GM19025 (cell line): Measurements from ENCODE around the gene SHANK1.
"Not testable (repeated sequence)": the region's sequence is repeated elsewhere in the genome, so short reads cannot be mapped to it uniquely, and the experiment has no call there.

Source experiments
- ATAC-seq: cut with Tn5 transposase; IDR thresholded peaks from one replicate; pipeline ENCODE4 v1.9.1; 2021; ENCODE audit warnings: mild to moderate bottlenecking, low read depth, moderate library complexity; ENCODE audit not compliant: unreplicated experiment

Gene SHANK1

GRCh38 chr19:50644315-50644915 lies 75.2 kb downstream of the SHANK1 start:
- no peak for ATAC-seq

GRCh38 chr19:50640368-50640767 lies 79.2 kb downstream of the SHANK1 start:
- no peak for ATAC-seq

DNA sequence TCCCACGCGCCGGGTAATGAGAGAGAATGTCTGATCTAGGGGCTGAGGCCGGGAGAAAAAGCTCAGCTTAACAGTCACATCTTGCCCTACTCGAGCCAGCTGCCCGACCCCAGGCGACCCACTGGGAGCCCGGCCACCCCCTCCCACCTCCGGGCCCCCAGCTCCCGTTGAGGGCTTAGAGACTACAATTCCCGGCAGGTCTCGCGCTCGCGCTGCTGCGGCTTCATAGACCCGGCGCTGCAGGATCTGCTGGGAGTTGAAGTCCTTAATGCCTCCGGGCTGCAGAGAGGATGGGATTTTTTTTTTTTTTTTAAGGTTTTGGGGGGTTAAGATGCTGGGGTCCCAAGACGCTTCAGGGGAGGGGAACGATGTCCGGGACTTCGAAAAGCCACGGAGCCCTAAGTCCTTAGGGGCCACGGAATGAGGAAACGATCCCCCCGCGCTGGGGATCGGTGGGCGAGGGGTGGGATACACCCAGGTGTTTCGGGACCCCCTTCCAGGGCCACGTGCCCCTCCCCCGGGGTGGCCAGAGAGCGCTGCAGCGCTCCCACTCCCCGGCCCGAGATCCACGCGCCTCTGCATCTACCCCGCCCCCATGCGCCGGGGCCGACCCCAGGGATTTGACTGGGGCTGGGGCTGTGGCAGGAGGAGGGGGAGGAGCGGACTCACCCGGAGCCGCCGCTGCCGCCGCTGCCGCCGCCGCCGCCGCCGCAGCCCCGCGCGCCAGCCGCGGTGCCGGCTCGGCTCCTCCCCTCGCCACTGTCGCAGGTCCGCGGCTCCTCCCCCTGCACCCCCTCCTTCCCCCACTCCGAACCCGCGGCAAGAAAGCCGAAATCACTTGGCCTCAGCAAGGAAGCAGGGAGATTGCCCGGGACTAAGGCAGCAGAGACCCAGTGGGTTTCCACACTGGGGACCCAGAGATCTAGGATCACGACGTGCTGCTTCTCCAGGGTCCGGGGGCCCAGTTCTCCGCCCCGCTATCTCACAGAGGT lies 80.2 kb downstream of the SHANK1 start, which contains the start of gene SYT3:
Gene SYT3 (minus strand): TSS at position 761 of the 992 bp plus-strand sequence. CDS start 2,470 bp downstream, outside the sequence.
- no peak for ATAC-seq

GRCh38 chr19:50638600-50638999 lies 81.0 kb downstream of the SHANK1 start:
- no peak for ATAC-seq

- ATAC-seq, result no peak
Measured at GRCh38 chr19:50636317-50637085, 83.1 kb downstream of the SHANK1 start.

DNA sequence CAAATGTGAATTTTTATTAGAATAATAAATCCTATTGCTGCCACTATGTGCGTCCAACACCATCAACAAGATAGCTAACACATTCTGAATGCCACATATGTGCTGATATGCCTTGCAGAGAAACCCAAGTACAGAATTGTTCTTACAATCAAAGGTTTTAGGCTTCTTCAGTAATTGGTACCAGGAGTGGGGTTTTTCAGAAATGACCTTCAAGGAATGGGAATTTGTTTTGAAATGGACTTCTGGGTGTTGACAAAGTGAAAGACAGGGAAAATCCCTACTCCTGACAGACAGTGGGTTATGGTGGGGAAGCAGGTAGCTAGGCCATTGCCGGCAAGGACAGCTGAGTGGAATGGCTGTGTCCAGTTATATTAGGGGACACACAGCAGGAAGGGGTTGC lies 85.6 kb downstream of the SHANK1 start:
- ATAC-seq, result no peak

GRCh38 chr19:50633359-50633758 lies 86.2 kb downstream of the SHANK1 start:
- ATAC-seq, result no peak

DNA sequence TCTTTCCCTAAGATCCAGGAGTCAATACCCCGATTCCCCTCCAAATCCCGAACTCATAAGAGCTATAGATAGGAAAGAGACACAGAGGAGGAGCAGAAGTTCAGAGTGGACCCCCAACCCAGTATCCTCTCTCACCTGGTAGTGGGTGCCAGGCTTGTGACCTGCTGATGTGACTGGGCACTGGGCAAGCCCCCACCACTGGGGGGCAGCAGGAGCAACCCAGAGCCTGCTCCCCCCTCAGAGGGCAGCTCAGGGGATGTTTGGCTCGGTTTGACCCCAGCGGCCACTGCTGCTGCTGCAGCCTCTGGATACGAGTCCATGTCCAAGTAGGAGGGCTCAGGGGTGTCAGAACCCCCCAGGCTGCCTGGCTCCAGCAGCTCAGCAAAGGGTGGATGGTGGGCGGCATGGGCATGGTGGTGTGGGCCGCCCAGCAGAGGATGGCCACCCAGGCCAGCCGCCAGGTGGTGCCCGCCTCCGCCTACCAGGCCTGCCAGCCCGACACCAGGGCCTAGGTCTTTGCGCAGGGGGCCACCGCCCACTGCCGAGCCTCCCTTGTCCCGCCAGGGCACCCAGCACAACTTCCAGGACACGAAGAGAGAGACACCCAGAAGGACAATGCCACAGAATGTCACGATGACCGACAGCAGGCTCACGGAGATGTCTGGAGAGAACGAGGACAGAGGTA lies 87.3 kb downstream of the SHANK1 start:
- ATAC-seq, result no peak

- ATAC-seq, result no peak
Measured at GRCh38 chr19:50629801-50630200, 89.8 kb downstream of the SHANK1 start.

DNA sequence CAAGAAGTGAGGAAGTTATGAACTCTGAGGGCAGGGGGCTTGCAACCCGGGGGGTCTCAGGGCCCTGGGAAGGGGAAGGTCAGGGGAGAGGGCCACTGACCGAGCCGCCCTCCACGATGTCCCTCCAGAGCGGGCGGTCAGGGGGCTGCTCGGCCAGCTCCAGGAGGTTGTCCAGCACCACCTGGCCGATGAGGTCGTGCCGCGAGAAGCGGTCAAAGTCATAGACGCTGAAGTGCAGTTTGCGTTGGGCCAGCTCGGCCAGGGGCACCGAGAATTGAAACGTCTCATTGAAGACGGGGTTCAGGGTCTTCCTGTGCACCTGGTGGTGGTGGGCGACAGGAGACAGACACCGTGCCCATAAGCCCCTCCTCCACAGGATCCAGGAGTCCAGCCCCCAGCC lies 90.4 kb downstream of the SHANK1 start:
- ATAC-seq, result no peak

- no peak for ATAC-seq
Measured at GRCh38 chr19:50628551-50628950, 91.1 kb downstream of the SHANK1 start.

GRCh38 chr19:50628146-50628545 lies 91.5 kb downstream of the SHANK1 start:
- no peak for ATAC-seq

DNA sequence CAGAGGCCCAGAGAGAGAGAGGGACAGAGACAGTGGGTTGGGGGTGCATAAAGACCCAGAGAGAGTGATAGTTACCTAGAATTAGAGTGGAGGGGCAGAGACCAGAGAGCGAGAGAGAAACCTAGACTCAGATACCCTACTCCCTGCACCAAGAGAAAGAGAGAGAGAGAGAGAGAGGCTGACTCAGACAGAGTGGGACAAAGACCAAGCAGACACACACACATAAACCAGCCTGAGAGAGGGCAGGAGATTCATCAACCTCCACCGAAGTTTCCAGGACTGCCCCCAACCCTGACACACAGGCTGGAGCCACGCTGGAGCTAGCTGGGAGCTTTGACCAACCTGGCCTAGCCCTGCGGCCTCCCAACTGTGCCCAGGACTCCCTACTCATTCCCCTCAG lies 92.8 kb downstream of the SHANK1 start:
- no peak for ATAC-seq

- ATAC-seq, result no peak
Measured at GRCh38 chr19:50626011-50626410, 93.6 kb downstream of the SHANK1 start.

GRCh38 chr19:50624949-50625600 lies 94.5 kb downstream of the SHANK1 start:
- no peak for ATAC-seq

- not testable (repeated sequence) for ATAC-seq
Measured at GRCh38 chr19:50620394-50620906, 99.2 kb downstream of the SHANK1 start.

- not testable (repeated sequence) for ATAC-seq
Measured at GRCh38 chr19:50619184-50619583, 100.4 kb downstream of the SHANK1 start.

DNA sequence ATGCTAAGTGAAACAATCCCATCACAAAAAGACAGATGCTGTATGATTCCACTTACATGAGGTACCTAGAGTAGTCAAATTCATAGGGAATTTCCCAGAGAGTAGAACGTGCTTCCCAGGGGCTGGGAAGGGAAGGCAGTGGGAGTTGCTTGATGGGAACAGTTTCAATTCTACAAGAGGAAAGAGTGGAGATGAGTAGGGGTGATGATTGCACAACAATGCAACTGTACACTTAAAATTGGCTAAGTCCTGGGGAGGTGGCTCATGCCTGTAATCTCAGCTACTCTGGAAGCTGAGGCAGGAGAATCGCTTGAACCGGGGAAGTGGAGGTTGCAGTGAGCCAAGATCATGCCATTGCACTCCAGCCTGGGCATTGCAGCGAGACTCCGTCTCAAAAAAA lies 101.2 kb downstream of the SHANK1 start:
- ATAC-seq, result not testable (repeated sequence)
